ENCODE data around the gene TLR9.
A peak's percentile ranks its signal among the peaks of the same experiment; 100 is the strongest.

TLR9 gene

GRCh38 chr3:52176180-52176752 is 49.2 kb downstream of the TLR9 start:
- no peak overlapping the region for H3K4me3 ChIP-seq (ENCODE audit: low read length)
- no peak for DNase-seq (ENCODE audit: low read depth)
- TF ChIP-seq, protein P1, sequence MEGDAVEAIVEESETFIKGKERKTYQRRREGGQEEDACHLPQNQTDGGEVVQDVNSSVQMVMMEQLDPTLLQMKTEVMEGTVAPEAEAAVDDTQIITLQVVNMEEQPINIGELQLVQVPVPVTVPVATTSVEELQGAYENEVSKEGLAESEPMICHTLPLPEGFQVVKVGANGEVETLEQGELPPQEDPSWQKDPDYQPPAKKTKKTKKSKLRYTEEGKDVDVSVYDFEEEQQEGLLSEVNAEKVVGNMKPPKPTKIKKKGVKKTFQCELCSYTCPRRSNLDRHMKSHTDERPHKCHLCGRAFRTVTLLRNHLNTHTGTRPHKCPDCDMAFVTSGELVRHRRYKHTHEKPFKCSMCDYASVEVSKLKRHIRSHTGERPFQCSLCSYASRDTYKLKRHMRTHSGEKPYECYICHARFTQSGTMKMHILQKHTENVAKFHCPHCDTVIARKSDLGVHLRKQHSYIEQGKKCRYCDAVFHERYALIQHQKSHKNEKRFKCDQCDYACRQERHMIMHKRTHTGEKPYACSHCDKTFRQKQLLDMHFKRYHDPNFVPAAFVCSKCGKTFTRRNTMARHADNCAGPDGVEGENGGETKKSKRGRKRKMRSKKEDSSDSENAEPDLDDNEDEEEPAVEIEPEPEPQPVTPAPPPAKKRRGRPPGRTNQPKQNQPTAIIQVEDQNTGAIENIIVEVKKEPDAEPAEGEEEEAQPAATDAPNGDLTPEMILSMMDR (conservative IDR thresholded peaks at IDR 0.05; ENCODE audit: low read depth, low read length): no peak

DNA sequence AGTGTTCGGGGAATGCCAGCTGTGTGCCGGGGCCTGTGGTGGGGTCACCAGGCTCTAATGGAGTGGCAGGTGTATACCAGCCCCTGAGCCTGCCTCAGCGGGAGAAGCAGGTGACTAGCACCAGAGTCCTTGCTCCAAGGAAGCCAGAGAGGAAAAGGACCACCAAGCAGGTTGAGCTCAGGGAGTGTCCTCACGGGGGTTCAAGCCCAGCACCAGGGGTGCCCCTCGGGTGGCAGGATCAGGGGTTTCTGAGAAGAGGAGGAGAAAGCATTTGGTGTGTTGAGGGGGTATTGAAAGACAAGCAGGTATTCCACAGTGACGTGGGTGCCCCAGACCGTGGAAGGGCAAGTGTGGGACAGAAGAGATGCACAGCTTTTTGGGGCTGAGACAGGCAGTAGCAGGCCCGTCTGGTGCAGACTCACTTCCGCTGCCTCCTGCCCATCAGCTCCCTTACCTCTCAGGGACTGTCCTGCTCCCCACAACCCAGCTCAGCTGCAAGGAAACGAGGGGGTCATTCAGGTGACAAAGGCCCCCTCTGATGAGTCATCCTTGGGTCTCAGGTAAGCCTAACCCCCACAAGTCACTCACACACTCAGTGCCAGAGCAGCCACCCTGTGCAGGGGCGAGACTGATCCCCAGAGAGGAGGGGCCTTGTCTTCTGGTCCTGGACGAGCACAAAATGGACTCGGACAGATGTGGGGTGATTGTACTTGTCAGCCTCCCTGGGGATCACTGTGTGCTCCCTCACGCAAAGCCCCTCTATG is 49.8 kb downstream of the TLR9 start:
- TF ChIP-seq, protein P1 (conservative IDR thresholded peaks at IDR 0.05; ENCODE audit: low read depth, low read length): no peak
- H3K4me3 ChIP-seq (ENCODE audit: low read length): no peak overlapping the region
- no peak for DNase-seq (ENCODE audit: low read depth)

- no peak overlapping the region for H3K4me3 ChIP-seq (ENCODE audit: low read length)
- DNase-seq (ENCODE audit: low read depth): no peak
- TF ChIP-seq, protein P1 (conservative IDR thresholded peaks at IDR 0.05; ENCODE audit: low read depth, low read length): no peak
Measured at GRCh38 chr3:52174896-52175295, 50.5 kb downstream of the TLR9 start.

GRCh38 chr3:52173101-52173500 is 52.3 kb downstream of the TLR9 start:
- no peak for DNase-seq (ENCODE audit: low read depth)
- H3K4me3 ChIP-seq (ENCODE audit: low read length): no peak overlapping the region
- TF ChIP-seq, protein P1 (conservative IDR thresholded peaks at IDR 0.05; ENCODE audit: low read depth, low read length): no peak

DNA sequence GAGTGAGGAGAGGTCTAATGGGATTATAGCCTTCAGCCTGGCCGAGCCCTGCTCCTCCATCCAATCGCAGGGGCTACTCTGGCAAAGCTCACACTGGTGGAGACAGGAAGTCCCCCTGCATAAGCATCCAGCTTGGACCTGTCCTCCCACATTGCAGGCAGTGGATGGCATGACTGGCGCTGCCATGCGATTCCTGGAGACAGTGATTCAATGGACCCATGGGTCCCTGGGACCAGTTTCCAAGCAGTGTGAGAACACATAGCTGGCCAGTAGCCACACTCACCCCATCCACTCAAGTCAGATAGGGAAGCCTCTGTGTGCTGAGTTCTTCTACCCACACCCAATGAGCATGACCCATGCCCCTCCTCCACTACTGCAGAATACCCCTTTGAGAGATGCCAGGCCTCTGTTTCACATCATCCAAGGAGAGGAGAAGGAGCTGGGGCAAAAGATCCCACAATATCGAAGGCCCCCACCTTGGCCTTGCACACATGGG is 53.1 kb downstream of the TLR9 start:
- DNase-seq (ENCODE audit: low read depth): no peak
- H3K4me3 ChIP-seq (ENCODE audit: low read length): no peak overlapping the region
- TF ChIP-seq, protein P1 (conservative IDR thresholded peaks at IDR 0.05; ENCODE audit: low read depth, low read length): no peak

DNA sequence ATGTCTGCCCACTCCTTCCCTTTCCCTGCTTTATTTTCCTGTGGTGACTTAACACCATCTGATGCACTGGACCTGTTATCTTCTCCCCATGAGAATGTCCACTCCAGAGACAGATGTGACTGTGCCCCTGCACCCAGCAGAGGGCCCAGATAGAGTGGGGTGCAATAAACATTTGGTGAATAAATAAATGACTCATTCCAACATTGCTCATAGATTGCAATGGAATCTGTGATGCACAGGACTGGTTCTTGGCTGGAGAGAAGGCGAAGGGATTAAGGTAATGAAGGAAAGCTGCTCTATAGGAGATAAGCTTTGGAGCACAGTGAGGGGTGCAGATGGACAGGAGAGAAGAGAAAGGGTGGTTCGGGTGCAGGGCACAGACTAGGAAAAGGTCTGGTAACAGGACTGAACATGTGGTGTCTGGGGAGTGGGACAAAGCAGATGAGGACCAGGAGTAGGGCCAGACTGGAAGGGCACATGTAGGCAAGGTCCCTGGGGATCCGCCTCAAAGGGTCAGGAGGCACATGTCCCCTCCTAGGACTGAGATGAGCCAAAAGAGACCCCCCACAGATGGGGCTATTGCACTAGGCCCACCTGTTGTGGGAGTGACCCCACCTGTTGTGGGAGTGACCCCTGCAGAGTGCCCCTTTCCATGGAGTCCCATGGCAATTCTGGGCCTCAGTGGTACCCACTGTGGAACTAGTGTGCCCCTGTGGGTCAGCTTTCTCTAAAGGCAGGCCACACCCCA is 53.8 kb downstream of the TLR9 start:
- no peak overlapping the region for H3K4me3 ChIP-seq (ENCODE audit: low read length)
- peak; percentile 23 for DNase-seq (ENCODE audit: low read depth)
- TF ChIP-seq, protein P1 (conservative IDR thresholded peaks at IDR 0.05; ENCODE audit: low read depth, low read length): peak; percentile 6
